Measurements from ENCODE around the gene ENTPD3. TPM values are rescaled to one million over a fixed set of nuclear protein-coding genes. Genes with fewer than 3 reads are reported as not detected.

The ENTPD3 gene
- total RNA-seq, 4 donors from 2014 or later: 4.2 to 9.0 (median 6.7) TPM

GRCh38 chr3:40470701-40471100, 83.7 kb downstream of the ENTPD3 start:
- Histone ChIP-seq H3K27me3 (no peaks in the 10 kb centered on the region), H3K36me3 (no peaks in the 10 kb centered on the region), H3K4me3 (no peak overlapping the region), H3K9me3 (no peaks in the 10 kb centered on the region), H3K4me1 (no peaks in the 10 kb centered on the region), H3K27ac (no peak overlapping the region)
- TF ChIP-seq CTCF (IDR thresholded peaks at IDR 0.05) (no peak), POLR2A (IDR thresholded peaks at IDR 0.05) (no peak), POLR2AphosphoS5 (IDR thresholded peaks at IDR 0.05) (no peak), EP300 (IDR thresholded peaks at IDR 0.05) (no peak)
- DNase-seq (ENCODE audit: low spot score in 2 of 2): no peak
- 79% methylated on average over 4 of the region's 4 CpGs for WGBS

- no peaks in the 10 kb centered on the region for H3K9me3 ChIP-seq
- DNase-seq (ENCODE audit: low spot score in 2 of 2): peak; percentile 76 to 90
- peaks cover 13% of the 10 kb centered on the region for H3K4me1 ChIP-seq
- 13% methylated on average over 42 of the region's 48 CpGs for WGBS
- H3K4me3 ChIP-seq: peak within 1 kb of the TSS; percentile 93
- H3K36me3 ChIP-seq: peaks cover 17% of the 10 kb centered on the region
- H3K27ac ChIP-seq: peak within 1 kb of the TSS; percentile 50
- H3K27me3 ChIP-seq: no peaks in the 10 kb centered on the region
- no peak for TF ChIP-seq CTCF (IDR thresholded peaks at IDR 0.05)
- peak; percentile 13 for TF ChIP-seq EP300 (IDR thresholded peaks at IDR 0.05)
- no peak for TF ChIP-seq POLR2AphosphoS5 (IDR thresholded peaks at IDR 0.05)
Observed at GRCh38 chr3:40476478-40477470, 89.8 kb downstream of the ENTPD3 start, which contains the start of gene ZNF619. Gene ZNF619 (plus strand): TSS chr3:40477122. CDS start chr3:40477980, 858 bp downstream.

- DNase-seq (ENCODE audit: low spot score in 2 of 2): no peak
- peaks cover 13% of the 10 kb centered on the region for H3K4me1 ChIP-seq
- no peak overlapping the region for H3K27ac ChIP-seq
- TF ChIP-seq EP300 (IDR thresholded peaks at IDR 0.05): no peak
- no peak for TF ChIP-seq POLR2AphosphoS5 (IDR thresholded peaks at IDR 0.05)
- TF ChIP-seq CTCF (IDR thresholded peaks at IDR 0.05): no peak
- no peak for TF ChIP-seq POLR2A (IDR thresholded peaks at IDR 0.05)
- peak overlapping the region; percentile 93 for H3K4me3 ChIP-seq
- 39% methylated on average over 4 of the region's 4 CpGs for WGBS
- H3K36me3 ChIP-seq: peaks cover 26% of the 10 kb centered on the region
- no peaks in the 10 kb centered on the region for H3K27me3 ChIP-seq
- H3K9me3 ChIP-seq: no peaks in the 10 kb centered on the region
Observed at GRCh38 chr3:40477666-40478065, 90.7 kb downstream of the ENTPD3 start.

Other genes with a start within 250 kb of the ENTPD3 start
- 10 to 100 TPM; 16.5 to 31.2 (median 21.0) TPM for gene EIF1B, start 77.5 kb upstream of the ENTPD3 start, total RNA-seq
- 100 to 1,000 TPM; 428 to 617 (median 466) TPM for gene RPL14, start 70.2 kb downstream of the ENTPD3 start, total RNA-seq
- 10 to 100 TPM in 1 of 4 donors, 1 to 10 TPM in 3; 4.1 to 10.4 (median 6.1) TPM for gene ZNF619, start 89.9 kb downstream of the ENTPD3 start, total RNA-seq
- gene ZNF620, start 118.9 kb downstream of the ENTPD3 start, total RNA-seq: 1 to 10 TPM in 3 of 4 donors, under 1 TPM in 1; 0.60 to 2.9 (median 1.6) TPM
- 10 to 100 TPM in 3 of 4 donors, 1 to 10 TPM in 1; 9.5 to 29.0 (median 14.6) TPM for gene ZNF621, start 137.8 kb downstream of the ENTPD3 start, total RNA-seq

Measured in suprapubic skin (tissue), 4 donors.